GM18498 (cell line): ENCODE measurements around the gene ZNF24.

ENCODE experiments used
- ATAC-seq: cut with Tn5 transposase; IDR thresholded peaks from one replicate; pipeline ENCODE4 v1.9.1; 2021; ENCODE audit warnings: mild to moderate bottlenecking, moderate library complexity; ENCODE audit not compliant: unreplicated experiment

The ZNF24 gene

DNA sequence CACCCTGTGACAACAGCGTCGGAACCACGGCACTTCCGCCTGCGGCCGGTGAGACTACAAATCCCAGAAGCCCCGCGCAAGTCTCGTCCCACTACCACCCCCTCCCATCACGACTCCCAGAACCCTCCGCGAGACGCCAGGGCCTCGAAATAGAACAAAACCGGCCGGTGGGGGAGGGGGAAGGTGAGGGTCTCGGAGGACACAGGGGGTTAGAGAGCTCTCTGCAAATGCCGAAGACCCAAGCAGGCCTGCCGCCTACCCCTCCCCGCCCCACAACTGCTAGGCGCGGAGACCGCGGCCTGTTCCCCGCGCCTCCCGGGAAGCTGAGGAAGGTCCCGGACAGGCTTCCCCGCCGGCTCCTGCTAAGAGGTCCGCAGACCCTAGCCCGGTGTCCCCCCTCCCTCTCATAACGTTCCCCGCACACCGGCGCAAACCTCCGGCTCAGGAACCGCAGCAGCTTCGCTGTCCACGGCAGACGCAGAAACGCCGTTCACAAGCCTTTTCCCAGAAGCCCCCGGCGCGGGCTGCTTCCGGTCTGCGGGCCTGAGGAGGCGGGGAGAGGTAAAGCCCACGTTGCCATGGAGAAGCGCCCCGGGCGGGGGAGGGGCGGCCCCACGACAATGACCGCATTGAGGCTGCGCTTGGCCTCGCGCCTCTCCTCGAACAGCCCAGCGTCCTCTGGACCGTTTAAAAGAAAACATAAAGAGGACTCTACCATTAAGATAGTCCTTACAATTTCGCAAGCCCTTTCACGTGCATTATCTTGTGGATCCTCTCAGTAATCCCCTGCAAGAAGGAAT is at the start of gene ZNF24:
ZNF24 (minus strand) TSS at position 485 of the 800 bp plus-strand sequence. CDS start 3,770 bp downstream, outside the sequence.
- peak; percentile 95 for ATAC-seq

- no peak for ATAC-seq
These were observed 49.5 kb upstream of the ZNF24 start for GRCh38 chr18:35393716-35394115.

- no peak for ATAC-seq
These were observed 48.2 kb upstream of the ZNF24 start for GRCh38 chr18:35392375-35392774.

- ATAC-seq: no peak
These were observed 46.9 kb upstream of the ZNF24 start for GRCh38 chr18:35390951-35391700.

DNA sequence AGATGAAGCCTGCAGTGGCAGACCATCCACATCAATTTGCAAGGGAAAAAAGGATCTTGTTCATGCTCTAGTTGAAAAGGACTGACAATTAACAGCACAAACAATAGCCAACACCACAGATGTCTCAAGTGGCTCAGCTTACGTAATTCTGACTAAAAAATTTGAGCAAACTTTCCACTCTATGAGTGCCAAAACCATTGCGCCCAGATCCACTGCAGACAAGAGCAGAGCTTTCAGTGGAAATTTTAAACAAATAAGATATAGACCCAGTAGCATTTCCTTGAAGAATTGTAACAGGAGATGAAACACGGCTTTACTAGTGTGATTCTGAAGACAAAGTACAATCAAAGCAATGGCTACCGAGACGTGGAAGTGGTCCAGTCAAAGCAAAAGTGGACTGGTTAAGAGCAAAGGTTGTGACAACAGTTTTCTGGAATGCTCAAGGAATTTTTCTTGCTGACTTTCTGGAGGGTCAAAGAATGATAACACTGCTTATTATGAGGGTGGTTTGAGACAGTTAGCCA is 44.9 kb upstream of the ZNF24 start:
- no peak for ATAC-seq

DNA sequence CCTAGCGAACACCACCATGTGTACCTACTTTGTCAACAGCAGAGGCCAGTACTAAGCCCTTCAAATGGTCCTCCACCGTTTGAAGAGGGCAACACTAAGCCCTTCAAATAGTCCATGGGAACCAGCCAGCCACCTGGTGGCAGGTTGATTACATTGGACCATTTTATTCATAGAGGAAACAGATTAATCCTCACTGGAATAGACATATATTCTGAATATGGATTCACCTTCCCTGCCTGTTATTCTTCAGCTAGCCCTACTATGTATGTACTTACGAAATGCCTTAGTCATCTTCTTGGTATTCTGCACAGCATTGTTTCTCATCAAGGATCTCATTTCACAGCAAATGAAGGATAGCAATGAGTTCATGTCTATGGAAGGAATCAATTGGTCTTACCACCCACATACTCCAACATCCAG is 42.9 kb upstream of the ZNF24 start:
- ATAC-seq: peak; percentile 26

GRCh38 chr18:35386600-35387100 is 42.4 kb upstream of the ZNF24 start:
- peak; percentile 81 for ATAC-seq

DNA sequence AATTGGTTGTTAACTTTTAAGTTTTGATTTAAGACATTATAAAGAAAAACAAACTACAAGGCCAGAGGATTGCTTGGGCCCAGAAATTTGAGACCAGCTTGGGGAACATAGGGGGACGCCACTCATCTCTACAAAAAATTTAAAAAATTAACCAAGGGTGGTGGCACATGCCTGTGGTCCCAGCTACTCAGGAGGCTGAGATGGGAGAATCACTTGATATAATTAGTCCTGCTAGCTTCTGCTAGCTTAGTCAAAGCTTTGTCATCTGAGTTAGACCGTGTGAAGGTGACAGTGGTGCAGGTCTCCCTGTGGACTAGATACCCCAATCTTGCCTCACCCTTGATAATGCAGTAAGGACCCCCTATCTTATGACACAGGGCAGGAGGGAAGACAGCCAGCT is 38.9 kb upstream of the ZNF24 start:
- no peak for ATAC-seq

GRCh38 chr18:35379421-35379820 is 35.2 kb upstream of the ZNF24 start:
- no peak for ATAC-seq

GRCh38 chr18:35378574-35378896 is 34.3 kb upstream of the ZNF24 start:
- ATAC-seq: no peak

GRCh38 chr18:35377875-35378573 is 33.8 kb upstream of the ZNF24 start:
- ATAC-seq: no peak

DNA sequence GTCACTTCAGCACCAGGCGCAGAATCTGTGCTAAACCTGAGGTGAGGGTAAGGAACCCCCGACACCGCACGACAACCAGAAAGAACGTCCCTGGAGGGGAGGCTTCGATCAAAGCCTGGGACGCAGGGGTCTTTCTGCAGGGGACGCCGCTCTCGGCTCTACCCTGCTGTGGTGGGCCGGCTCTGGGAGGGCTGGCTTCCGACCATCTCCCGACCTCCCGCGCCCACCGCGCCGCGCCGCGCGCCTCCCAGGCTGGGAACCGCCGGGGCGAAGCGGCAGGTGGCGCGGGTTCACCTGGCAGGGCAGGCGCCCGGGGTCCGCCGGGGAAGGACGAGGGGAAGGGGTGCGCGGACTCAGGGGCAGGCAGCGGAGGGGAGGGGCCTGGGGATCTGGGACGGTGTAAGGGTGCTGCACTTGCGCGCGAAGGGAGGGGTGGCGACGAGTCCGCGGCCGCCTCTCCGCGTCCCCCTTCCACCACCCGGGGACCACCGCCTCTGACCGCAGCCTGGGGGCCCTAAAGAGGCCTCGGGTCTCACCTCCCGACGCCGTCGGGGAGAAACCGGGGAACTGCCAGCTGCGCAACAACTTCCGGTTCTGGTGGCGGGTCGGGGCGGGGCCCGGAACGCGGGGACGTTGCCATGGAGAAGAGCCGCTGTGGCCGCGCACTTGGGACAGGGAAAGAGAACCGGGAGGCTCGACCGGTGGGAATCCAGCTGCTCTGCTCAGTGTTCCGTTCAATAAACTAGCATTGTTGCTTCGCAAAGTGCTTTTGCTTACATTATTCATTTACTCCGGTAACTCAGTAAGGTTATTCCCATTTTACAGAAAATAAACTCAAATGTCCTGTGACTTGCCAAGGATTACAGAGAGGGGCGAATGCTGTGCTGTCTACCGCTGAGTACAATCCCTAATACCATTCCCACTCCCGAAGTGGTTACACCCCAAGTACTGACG is 32.8 kb upstream of the ZNF24 start, which contains the start of gene ZNF396:
ZNF396 (minus strand) TSS at position 596 of the 954 bp plus-strand sequence. CDS start 3,045 bp downstream, outside the sequence.
- peak; percentile 93 for ATAC-seq

DNA sequence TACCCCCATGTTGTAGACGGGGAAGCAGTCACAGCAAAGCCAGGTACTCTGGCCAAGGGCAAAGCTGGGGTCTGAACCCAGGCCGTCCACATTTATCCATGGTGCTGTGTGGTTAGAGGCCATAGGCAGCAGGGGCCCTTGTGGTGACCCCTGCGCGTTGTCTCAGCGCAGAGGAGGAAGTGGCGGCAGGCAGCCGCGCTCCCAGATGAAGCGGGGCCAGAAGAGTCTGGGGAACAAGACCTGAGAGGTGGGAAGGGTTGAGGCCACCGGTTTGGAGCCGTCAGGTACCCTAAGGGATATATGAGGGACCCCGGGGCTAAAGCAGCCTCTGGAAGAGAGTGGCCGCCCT is 32.1 kb upstream of the ZNF24 start:
- peak; percentile 46 for ATAC-seq

GRCh38 chr18:35374708-35375107 is 30.5 kb upstream of the ZNF24 start:
- no peak for ATAC-seq

DNA sequence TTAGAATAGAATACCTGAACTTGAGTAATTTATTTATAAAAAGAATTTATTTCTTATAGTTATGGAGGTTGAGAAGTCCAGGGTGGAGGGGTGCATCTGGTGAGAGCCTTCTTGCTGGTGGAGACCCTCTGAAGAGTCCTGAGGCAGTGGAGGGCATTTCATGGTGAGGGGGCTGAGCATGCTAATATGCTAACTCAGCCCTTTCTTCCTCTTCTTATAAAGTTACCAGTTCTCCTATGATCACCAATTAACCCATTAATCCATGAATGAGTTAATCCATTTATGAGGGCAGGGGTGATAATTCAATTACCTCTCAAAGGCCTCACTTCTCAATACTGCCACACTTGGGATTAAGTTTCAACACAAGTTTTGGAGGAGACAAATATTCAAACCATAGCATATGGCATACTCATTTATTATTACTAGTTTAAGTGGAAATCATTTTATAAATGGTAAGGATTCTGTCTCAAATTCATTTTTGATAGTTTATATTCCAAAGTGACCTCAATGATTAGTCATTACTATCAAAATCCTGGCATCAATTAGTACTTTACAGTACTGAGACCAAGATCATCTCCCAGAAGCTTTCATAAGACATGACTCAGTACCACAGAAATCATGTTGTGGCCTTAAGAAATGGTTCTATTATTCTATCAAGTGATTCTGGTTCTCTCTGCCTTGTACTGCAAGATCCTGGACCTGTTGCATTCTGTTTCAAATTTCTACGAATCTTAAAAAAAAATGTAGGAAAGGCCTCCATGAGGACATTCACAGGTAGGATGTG is 27.4 kb upstream of the ZNF24 start:
- no peak for ATAC-seq

DNA sequence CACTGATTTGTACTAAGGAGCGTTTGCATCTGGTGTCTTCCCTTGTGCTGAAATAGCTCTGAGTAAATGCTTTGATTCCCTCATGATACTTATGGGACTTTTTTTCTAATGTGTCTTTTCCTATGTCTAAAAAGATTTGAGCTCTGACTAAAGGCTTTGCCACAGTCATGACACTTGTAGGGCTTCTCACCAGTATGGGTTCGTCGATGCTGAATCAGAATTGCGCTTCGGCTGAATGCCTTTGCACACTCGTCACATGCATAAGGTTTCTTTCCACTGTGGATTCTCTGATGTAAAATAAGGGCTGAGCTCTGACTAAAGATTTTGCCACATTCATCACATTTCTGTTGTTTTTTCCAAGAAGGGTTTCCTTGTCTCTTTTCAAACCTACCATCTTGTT is 24.9 kb upstream of the ZNF24 start:
- no peak for ATAC-seq

DNA sequence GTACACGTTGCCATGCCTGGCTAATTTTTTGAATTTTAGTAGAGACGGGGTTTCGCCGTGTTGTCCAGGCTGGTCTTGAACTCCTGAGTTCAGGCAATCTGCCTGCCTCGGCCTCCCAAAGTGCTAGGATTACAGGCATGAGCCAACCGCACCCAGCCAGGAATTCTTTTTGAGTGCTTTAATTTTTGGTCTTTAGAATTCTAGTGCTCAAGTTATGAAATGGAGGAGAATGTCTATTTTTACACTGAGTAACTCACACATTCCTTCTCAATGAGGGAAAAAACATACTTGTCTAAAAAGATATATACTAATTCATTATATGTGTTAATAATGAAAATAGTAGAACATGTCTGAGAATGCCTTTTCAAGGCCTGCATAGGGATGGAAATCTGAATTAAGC is 24.4 kb upstream of the ZNF24 start:
- ATAC-seq: no peak

DNA sequence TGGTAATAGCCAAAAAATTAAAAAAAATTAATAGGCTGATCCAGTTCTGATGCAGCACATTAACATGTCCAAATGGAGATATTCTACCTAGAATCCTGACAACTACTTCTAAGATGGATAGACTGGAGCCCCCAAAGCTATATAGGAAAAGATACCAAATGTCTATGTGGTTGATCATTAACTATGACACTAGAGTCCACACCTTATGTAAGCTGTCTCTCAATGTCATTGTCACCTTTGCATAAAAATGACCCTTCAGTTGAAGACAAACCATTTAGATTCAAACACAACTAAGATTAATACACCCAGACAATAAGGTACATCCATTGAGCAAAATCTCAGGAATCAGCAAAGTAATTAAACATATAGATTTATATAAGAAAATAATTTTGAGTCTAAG is 18.3 kb upstream of the ZNF24 start:
- ATAC-seq: no peak

DNA sequence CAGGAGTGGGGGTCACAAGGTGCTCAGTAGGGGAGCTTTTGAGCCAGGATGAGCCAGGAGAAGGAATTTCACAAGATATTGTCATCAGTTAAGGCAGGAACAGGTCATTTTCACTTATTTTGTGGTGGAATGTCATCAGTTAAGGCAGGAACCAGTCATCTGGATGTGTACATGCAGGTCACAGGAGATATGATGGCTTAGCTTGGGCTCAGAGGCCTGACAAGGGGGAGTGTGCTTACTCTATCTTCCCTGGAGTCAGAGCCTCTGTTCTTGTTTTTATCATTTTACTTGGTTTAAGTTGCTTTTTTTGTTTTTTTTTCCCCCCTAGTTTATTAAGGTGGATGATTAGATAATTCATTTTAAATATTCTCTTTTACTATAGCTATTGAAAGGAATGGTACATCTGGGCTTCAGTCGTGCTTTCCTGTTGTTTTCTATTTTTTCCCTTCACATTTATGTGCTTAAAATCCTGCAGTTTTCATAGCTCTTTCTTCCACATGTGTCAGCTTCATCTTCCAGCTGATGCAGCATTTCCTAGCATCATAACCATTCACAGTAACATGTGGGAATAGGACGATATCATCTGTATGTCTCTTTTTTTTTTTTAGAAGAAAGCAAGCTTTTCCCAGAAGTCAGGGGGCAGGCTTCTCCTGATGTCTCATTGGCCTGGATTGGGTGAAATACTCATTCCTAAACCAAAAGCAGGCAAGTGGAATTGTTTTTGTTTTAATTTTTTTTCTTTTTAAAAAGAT is 17.5 kb upstream of the ZNF24 start:
- ATAC-seq: no peak
